HepG2 (cell line): ENCODE results near the gene NCAPD2. TPM values are rescaled to one million over a fixed set of nuclear protein-coding genes. Genes with fewer than 3 reads are reported as not detected.

Experiments
- EEA1 ChIP-seq: sonication (generic); formaldehyde crosslinking; IDR thresholded peaks from 2 replicates; pipeline ENCODE4 v1.5.1; 2020; ENCODE audit warnings: mild to moderate bottlenecking, missing genetic modification reagents, borderline replicate concordance
- IRF2 ChIP-seq: IDR thresholded peaks from 2 replicates; pipeline ENCODE4 v1.6.1; 2018; ENCODE audit warnings: missing genetic modification reagents, missing compliant biosample characterization
- NFKB2 ChIP-seq: sonication (generic); formaldehyde crosslinking; IDR thresholded peaks from 2 replicates; pipeline ENCODE4 v1.4.0; 2020; ENCODE audit warnings: missing genetic modification reagents, borderline replicate concordance
- NR2F1 ChIP-seq, 2 experiments: fragments of 450-650 bp in 1 of 2; formaldehyde crosslinking in 1 of 2; IDR thresholded peaks; 2 replicates each; pipeline versions ENCODE4 v1.5.0 to v1.6.1; 2016 to 2020; ENCODE audit warnings: mild to moderate bottlenecking in 1 of 2, missing compliant biosample characterization in 1 of 2, missing genetic modification reagents in 1 of 2, moderate library complexity in 1 of 2
- SUZ12 ChIP-seq: fragments of 150-350 bp; IDR thresholded peaks from 2 replicates; pipeline ENCODE4 v1.6.1; 2014; ENCODE audit warnings: low read depth, low read length
- TBX3 ChIP-seq: fragments of 450-650 bp; IDR thresholded peaks from 2 replicates; pipeline ENCODE4 v1.6.1; 2017; ENCODE audit warnings: antibody characterized with exemption, mild to moderate bottlenecking, inconsistent platforms, borderline replicate concordance
- TMF1 ChIP-seq: sonication (generic); formaldehyde crosslinking; IDR thresholded peaks from 2 replicates; pipeline ENCODE4 v1.8.1; 2022; ENCODE audit warnings: low read depth, missing genetic modification reagents
- U2AF2 ChIP-seq: fragments of 200-400 bp; formaldehyde crosslinking; IDR thresholded peaks from 2 replicates; pipeline ENCODE4 v1.6.1; 2017; ENCODE audit warnings: low read depth, mild to moderate bottlenecking, low read length
- ZC3H4 ChIP-seq: sonication (generic); formaldehyde crosslinking; IDR thresholded peaks from 2 replicates; pipeline ENCODE4 v1.4.0; 2020; ENCODE audit warnings: missing genetic modification reagents, borderline replicate concordance
- ZNF234 ChIP-seq: sonication (generic); formaldehyde crosslinking; conservative IDR thresholded peaks from 2 replicates; pipeline ENCODE4 v1.5.1; 2020; ENCODE audit warnings: mild to moderate bottlenecking, missing genetic modification reagents
- ZNF331 ChIP-seq: sonication (generic); formaldehyde crosslinking; IDR thresholded peaks from 2 replicates; pipeline ENCODE4 v1.4.0; 2020; ENCODE audit warnings: missing genetic modification reagents
- ZNF441 ChIP-seq: sonication (generic); formaldehyde crosslinking; IDR thresholded peaks from 2 replicates; pipeline ENCODE4 v1.7.0; 2021; ENCODE audit warnings: missing genetic modification reagents, borderline replicate concordance
- ZNF614 ChIP-seq: IDR thresholded peaks from 2 replicates; pipeline ENCODE4 v1.6.1; 2018; ENCODE audit warnings: missing biosample characterization, missing genetic modification reagents, inconsistent platforms, borderline replicate concordance
- polyA plus RNA-seq, 8 experiments: library from polyadenylated mRNA; depleted of rRNA in 3 of 8; stranded (reverse) in 7 of 8; unstranded in 1 of 8; fragments of >200 nt; fragmentation: Illumina TruSeq in 4 of 8; extraction: Trizol in 4 of 8; gene quantifications; 2 replicates each; pipeline versions ENCODE4 v1.2.1 to v1.2.3, GENCODE V29; 2011 to 2016; ENCODE audit warnings: low read depth in 4 of 8, missing spikeins in 1 of 8, mixed read lengths in 1 of 8; ENCODE audit not compliant: insufficient read depth in 1 of 8
- total RNA-seq, 5 experiments: library from RNA; depleted of rRNA; stranded (reverse); fragments of >200 nt; fragmentation: Illumina TruSeq; extraction: Trizol; gene quantifications; 2 replicates each; pipeline ENCODE4 v1.2.3, GENCODE V29; 2016; ENCODE audit warnings: low read depth in 1 of 5
- TF ChIP-seq, protein P1 (sequence below): sonication (generic); formaldehyde crosslinking; IDR thresholded peaks from 2 replicates; pipeline ENCODE4 v1.4.0; 2020; ENCODE audit warnings: missing genetic modification reagents
- TF ChIP-seq, protein P2 (sequence below): IDR thresholded peaks from 2 replicates; pipeline ENCODE4 v1.6.1; 2012; ENCODE audit warnings: inconsistent platforms
- TF ChIP-seq, protein P3 (sequence below): IDR thresholded peaks from 2 replicates; pipeline ENCODE4 v1.6.1; 2016; ENCODE audit warnings: low read depth, missing genetic modification reagents, missing compliant biosample characterization

NCAPD2 gene
- total and polyA plus RNA-seq, 2 of the 13 experiments (the other 11 are each of a cell fraction or from before 2014, with no cell fraction given), result 51.1 to 65.6 TPM

DNA sequence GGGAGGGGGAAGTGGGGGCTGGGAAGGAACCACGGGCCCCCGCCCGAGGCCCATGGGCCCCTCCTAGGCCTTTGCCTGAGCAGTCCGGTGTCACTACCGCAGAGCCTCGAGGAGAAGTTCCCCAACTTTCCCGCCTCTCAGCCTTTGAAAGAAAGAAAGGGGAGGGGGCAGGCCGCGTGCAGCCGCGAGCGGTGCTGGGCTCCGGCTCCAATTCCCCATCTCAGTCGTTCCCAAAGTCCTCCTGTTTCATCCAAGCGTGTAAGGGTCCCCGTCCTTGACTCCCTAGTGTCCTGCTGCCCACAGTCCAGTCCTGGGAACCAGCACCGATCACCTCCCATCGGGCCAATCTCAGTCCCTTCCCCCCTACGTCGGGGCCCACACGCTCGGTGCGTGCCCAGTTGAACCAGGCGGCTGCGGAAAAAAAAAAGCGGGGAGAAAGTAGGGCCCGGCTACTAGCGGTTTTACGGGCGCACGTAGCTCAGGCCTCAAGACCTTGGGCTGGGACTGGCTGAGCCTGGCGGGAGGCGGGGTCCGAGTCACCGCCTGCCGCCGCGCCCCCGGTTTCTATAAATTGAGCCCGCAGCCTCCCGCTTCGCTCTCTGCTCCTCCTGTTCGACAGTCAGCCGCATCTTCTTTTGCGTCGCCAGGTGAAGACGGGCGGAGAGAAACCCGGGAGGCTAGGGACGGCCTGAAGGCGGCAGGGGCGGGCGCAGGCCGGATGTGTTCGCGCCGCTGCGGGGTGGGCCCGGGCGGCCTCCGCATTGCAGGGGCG, 40.2 kb downstream of the NCAPD2 start, which contains the start of gene GAPDH (continued):
- TF ChIP-seq, protein P1, sequence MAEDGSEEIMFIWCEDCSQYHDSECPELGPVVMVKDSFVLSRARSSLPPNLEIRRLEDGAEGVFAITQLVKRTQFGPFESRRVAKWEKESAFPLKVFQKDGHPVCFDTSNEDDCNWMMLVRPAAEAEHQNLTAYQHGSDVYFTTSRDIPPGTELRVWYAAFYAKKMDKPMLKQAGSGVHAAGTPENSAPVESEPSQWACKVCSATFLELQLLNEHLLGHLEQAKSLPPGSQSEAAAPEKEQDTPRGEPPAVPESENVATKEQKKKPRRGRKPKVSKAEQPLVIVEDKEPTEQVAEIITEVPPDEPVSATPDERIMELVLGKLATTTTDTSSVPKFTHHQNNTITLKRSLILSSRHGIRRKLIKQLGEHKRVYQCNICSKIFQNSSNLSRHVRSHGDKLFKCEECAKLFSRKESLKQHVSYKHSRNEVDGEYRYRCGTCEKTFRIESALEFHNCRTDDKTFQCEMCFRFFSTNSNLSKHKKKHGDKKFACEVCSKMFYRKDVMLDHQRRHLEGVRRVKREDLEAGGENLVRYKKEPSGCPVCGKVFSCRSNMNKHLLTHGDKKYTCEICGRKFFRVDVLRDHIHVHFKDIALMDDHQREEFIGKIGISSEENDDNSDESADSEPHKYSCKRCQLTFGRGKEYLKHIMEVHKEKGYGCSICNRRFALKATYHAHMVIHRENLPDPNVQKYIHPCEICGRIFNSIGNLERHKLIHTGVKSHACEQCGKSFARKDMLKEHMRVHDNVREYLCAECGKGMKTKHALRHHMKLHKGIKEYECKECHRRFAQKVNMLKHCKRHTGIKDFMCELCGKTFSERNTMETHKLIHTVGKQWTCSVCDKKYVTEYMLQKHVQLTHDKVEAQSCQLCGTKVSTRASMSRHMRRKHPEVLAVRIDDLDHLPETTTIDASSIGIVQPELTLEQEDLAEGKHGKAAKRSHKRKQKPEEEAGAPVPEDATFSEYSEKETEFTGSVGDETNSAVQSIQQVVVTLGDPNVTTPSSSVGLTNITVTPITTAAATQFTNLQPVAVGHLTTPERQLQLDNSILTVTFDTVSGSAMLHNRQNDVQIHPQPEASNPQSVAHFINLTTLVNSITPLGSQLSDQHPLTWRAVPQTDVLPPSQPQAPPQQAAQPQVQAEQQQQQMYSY (CRISPR knock-in tag), result 0 out of 2 replicates have a peak, but pooled peaks have one; percentile 14
- TF ChIP-seq NFKB2 (CRISPR knock-in tag), result peak; percentile 78; the same call in 1 of the 2 replicates
- peak; percentile 67 for TF ChIP-seq ZNF331
- 0 out of 2 replicates have a peak, but pooled peaks have one; percentile 34 for TF ChIP-seq U2AF2
- TF ChIP-seq IRF2 (CRISPR knock-in tag), result no peak
- peak; percentile 81; the same call in 1 of the 2 replicates for TF ChIP-seq ZNF441 (CRISPR knock-in tag)
- 0 out of 2 replicates have a peak, but pooled peaks have one; percentile 63 for TF ChIP-seq TMF1
- TF ChIP-seq NR2F1 (CRISPR knock-in tag; IDR thresholded peaks at IDR 0.05), result no peak
- TF ChIP-seq, protein P2, sequence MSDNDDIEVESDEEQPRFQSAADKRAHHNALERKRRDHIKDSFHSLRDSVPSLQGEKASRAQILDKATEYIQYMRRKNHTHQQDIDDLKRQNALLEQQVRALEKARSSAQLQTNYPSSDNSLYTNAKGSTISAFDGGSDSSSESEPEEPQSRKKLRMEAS, result peak; percentile 80
- peak; percentile 42; the same call in 1 of the 2 replicates for TF ChIP-seq ZNF614
- no peak; the same call in 1 of the 2 replicates for TF ChIP-seq ZNF234 (CRISPR knock-in tag)
- TF ChIP-seq EEA1 (CRISPR knock-in tag), result no peak
- TF ChIP-seq TBX3, result no peak
- TF ChIP-seq SUZ12, result no peak
- TF ChIP-seq, protein P3, sequence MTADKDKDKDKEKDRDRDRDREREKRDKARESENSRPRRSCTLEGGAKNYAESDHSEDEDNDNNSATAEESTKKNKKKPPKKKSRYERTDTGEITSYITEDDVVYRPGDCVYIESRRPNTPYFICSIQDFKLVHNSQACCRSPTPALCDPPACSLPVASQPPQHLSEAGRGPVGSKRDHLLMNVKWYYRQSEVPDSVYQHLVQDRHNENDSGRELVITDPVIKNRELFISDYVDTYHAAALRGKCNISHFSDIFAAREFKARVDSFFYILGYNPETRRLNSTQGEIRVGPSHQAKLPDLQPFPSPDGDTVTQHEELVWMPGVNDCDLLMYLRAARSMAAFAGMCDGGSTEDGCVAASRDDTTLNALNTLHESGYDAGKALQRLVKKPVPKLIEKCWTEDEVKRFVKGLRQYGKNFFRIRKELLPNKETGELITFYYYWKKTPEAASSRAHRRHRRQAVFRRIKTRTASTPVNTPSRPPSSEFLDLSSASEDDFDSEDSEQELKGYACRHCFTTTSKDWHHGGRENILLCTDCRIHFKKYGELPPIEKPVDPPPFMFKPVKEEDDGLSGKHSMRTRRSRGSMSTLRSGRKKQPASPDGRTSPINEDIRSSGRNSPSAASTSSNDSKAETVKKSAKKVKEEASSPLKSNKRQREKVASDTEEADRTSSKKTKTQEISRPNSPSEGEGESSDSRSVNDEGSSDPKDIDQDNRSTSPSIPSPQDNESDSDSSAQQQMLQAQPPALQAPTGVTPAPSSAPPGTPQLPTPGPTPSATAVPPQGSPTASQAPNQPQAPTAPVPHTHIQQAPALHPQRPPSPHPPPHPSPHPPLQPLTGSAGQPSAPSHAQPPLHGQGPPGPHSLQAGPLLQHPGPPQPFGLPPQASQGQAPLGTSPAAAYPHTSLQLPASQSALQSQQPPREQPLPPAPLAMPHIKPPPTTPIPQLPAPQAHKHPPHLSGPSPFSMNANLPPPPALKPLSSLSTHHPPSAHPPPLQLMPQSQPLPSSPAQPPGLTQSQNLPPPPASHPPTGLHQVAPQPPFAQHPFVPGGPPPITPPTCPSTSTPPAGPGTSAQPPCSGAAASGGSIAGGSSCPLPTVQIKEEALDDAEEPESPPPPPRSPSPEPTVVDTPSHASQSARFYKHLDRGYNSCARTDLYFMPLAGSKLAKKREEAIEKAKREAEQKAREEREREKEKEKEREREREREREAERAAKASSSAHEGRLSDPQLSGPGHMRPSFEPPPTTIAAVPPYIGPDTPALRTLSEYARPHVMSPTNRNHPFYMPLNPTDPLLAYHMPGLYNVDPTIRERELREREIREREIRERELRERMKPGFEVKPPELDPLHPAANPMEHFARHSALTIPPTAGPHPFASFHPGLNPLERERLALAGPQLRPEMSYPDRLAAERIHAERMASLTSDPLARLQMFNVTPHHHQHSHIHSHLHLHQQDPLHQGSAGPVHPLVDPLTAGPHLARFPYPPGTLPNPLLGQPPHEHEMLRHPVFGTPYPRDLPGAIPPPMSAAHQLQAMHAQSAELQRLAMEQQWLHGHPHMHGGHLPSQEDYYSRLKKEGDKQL (CRISPR knock-in tag), result no peak; the same call in 1 of the 2 replicates
- no peak for TF ChIP-seq ZC3H4 (CRISPR knock-in tag)
